MG63 (cell line): ENCODE data around the gene AP4S1. TPM values are rescaled to one million over a fixed set of nuclear protein-coding genes. Genes with fewer than 3 reads are reported as not detected.
"Not testable (repeated sequence)": the region's sequence is repeated elsewhere in the genome, so short reads cannot be mapped to it uniquely, and the experiment has no call there.

Experiments
- DNase-seq: peaks from one replicate; pipeline ENCODE4 v3.0.0-alpha.2; 2020
- H3K27me3 ChIP-seq: fragments of 250-450 bp; sonication (Bioruptor Pico); 2 replicates; pipeline ENCODE4 v1.5.1; 2020; ENCODE audit warnings: mild to moderate bottlenecking, moderate library complexity
- H3K36me3 ChIP-seq: fragments of 250-450 bp; sonication (Bioruptor Pico); 2 replicates; pipeline ENCODE4 v1.5.1; 2020; ENCODE audit warnings: mild to moderate bottlenecking, moderate library complexity
- H3K4me3 ChIP-seq: fragments of 250-450 bp; sonication (Bioruptor Pico); 2 replicates; pipeline ENCODE4 v1.5.1; 2020; ENCODE audit warnings: mild to moderate bottlenecking, moderate library complexity
- H3K9me3 ChIP-seq: fragments of 250-450 bp; sonication (Bioruptor Pico); 2 replicates; pipeline ENCODE4 v1.5.1; 2020; ENCODE audit warnings: mild to moderate bottlenecking, moderate library complexity
- total RNA-seq: library from RNA; depleted of rRNA; stranded (reverse); fragments of >200 nt; shearing (Covaris generic); gene quantifications from 2 replicates; pipeline ENCODE4 v1.2.3, GENCODE V29; 2014; ENCODE audit warnings: low replicate concordance

The AP4S1 gene
- total RNA-seq, 1 experiment from 2014 or later: 1.9 TPM

- peaks cover under 1% of the 10 kb centered on the region for H3K36me3 ChIP-seq
- H3K4me3 ChIP-seq: peak overlapping the region; percentile 69
- no peaks in the 10 kb centered on the region for H3K9me3 ChIP-seq
- peak; percentile 92 for DNase-seq
- H3K27me3 ChIP-seq: no peaks in the 10 kb centered on the region
Measured at GRCh38 chr14:31026450-31027235, 1.2 kb downstream of the AP4S1 start.

GRCh38 chr14:31027847-31028246, 2.4 kb downstream of the AP4S1 start:
- no peaks in the 10 kb centered on the region; the same call in 1 of the 2 replicates for H3K36me3 ChIP-seq
- DNase-seq: no peak
- no peaks in the 10 kb centered on the region for H3K9me3 ChIP-seq
- H3K27me3 ChIP-seq: no peaks in the 10 kb centered on the region
- H3K4me3 ChIP-seq: no peak overlapping the region

GRCh38 chr14:31029016-31029970, 3.8 kb downstream of the AP4S1 start:
- H3K27me3 ChIP-seq: no peaks in the 10 kb centered on the region
- no peaks in the 10 kb centered on the region for H3K9me3 ChIP-seq
- no peak overlapping the region for H3K4me3 ChIP-seq
- no peak for DNase-seq
- H3K36me3 ChIP-seq: no peaks in the 10 kb centered on the region

- no peaks in the 10 kb centered on the region for H3K36me3 ChIP-seq
- H3K4me3 ChIP-seq: no peak overlapping the region
- no peaks in the 10 kb centered on the region for H3K27me3 ChIP-seq
- no peak for DNase-seq
- no peaks in the 10 kb centered on the region for H3K9me3 ChIP-seq
Measured at GRCh38 chr14:31030469-31030868, 5.0 kb downstream of the AP4S1 start.

GRCh38 chr14:31036552-31036951, 11.1 kb downstream of the AP4S1 start:
- Histone ChIP-seq H3K4me3 (no peak overlapping the region), H3K36me3 (no peaks in the 10 kb centered on the region), H3K9me3 (no peaks in the 10 kb centered on the region), H3K27me3 (no peaks in the 10 kb centered on the region)
- DNase-seq: no peak

GRCh38 chr14:31037709-31038221, 12.3 kb downstream of the AP4S1 start:
- Histone ChIP-seq H3K4me3 (no peak overlapping the region), H3K9me3 (no peaks in the 10 kb centered on the region), H3K27me3 (no peaks in the 10 kb centered on the region), H3K36me3 (no peaks in the 10 kb centered on the region)
- no peak for DNase-seq

- DNase-seq: no peak
Measured at GRCh38 chr14:31038521-31039166, 13.2 kb downstream of the AP4S1 start.

GRCh38 chr14:31042300-31042699, 16.9 kb downstream of the AP4S1 start:
- no peak for DNase-seq
- no peak overlapping the region for H3K4me3 ChIP-seq

More at GRCh38 chr14:31038521-31039166, 13.2 kb downstream of the AP4S1 start:
- Histone ChIP-seq H3K27me3 (no peaks in the 10 kb centered on the region), H3K36me3 (no peaks in the 10 kb centered on the region), H3K9me3 (no peaks in the 10 kb centered on the region), H3K4me3 (no peak overlapping the region)

GRCh38 chr14:31042893-31043292, 17.4 kb downstream of the AP4S1 start:
- not testable (repeated sequence) for H3K4me3 ChIP-seq, DNase-seq, H3K9me3 ChIP-seq

More at GRCh38 chr14:31042300-31042699, 16.9 kb downstream of the AP4S1 start:
- Histone ChIP-seq H3K36me3 (no peaks in the 10 kb centered on the region), H3K27me3 (no peaks in the 10 kb centered on the region), H3K9me3 (no peaks in the 10 kb centered on the region)

GRCh38 chr14:31043379-31043778, 17.9 kb downstream of the AP4S1 start:
- Histone ChIP-seq H3K9me3 (no peaks in the 10 kb centered on the region), H3K27me3 (no peaks in the 10 kb centered on the region), H3K4me3 (no peak overlapping the region), H3K36me3 (no peaks in the 10 kb centered on the region)
- no peak for DNase-seq

More at GRCh38 chr14:31042893-31043292, 17.4 kb downstream of the AP4S1 start:
- H3K27me3 ChIP-seq, H3K36me3 ChIP-seq: not testable (repeated sequence)

GRCh38 chr14:31045501-31046080, 20.1 kb downstream of the AP4S1 start:
- no peak for DNase-seq
- H3K9me3 ChIP-seq: no peaks in the 10 kb centered on the region
- H3K36me3 ChIP-seq: no peaks in the 10 kb centered on the region
- H3K27me3 ChIP-seq: no peaks in the 10 kb centered on the region
- H3K4me3 ChIP-seq: no peak overlapping the region

GRCh38 chr14:31047503-31047902, 22.1 kb downstream of the AP4S1 start:
- H3K9me3 ChIP-seq: no peaks in the 10 kb centered on the region
- H3K27me3 ChIP-seq: no peaks in the 10 kb centered on the region
- H3K4me3 ChIP-seq: no peak overlapping the region
- DNase-seq: no peak
- no peaks in the 10 kb centered on the region for H3K36me3 ChIP-seq

- DNase-seq: no peak
- no peaks in the 10 kb centered on the region for H3K36me3 ChIP-seq
- no peaks in the 10 kb centered on the region for H3K27me3 ChIP-seq
- H3K9me3 ChIP-seq: no peaks in the 10 kb centered on the region
- H3K4me3 ChIP-seq: no peak overlapping the region
Measured at GRCh38 chr14:31051023-31051422, 25.6 kb downstream of the AP4S1 start.

- DNase-seq: peak; percentile 30
- Histone ChIP-seq H3K4me3 (no peak overlapping the region), H3K27me3 (no peaks in the 10 kb centered on the region), H3K36me3 (no peaks in the 10 kb centered on the region), H3K9me3 (no peaks in the 10 kb centered on the region)
Measured at GRCh38 chr14:31051511-31051910, 26.1 kb downstream of the AP4S1 start.

GRCh38 chr14:31052905-31053586, 27.6 kb downstream of the AP4S1 start:
- not testable (repeated sequence) for H3K36me3 ChIP-seq, H3K9me3 ChIP-seq, H3K4me3 ChIP-seq, H3K27me3 ChIP-seq
- peak; percentile 78 for DNase-seq

GRCh38 chr14:31057035-31057434, 31.6 kb downstream of the AP4S1 start:
- DNase-seq: no peak
- Histone ChIP-seq H3K27me3 (no peaks in the 10 kb centered on the region), H3K36me3 (no peaks in the 10 kb centered on the region), H3K9me3 (no peaks in the 10 kb centered on the region), H3K4me3 (no peak overlapping the region)
